Osteocyte (in vitro differentiated cells): ENCODE results near the gene MAP4K3. TPM values are rescaled to one million over a fixed set of nuclear protein-coding genes. Genes with fewer than 3 reads are reported as not detected.
"Not testable (repeated sequence)": the region's sequence is repeated elsewhere in the genome, so short reads cannot be mapped to it uniquely, and the experiment has no call there.

ENCODE experiments used
- DNase-seq: peaks from one replicate; pipeline ENCODE4 v3.0.0; 2021; ENCODE audit warnings: mixed read lengths; ENCODE audit not compliant: unreplicated experiment; ENCODE audit errors: extremely low spot score
- H3K27ac Mint-ChIP-seq: one replicate; pipeline ENCODE4 v1.8.0; 2021; ENCODE audit warnings: mild to moderate bottlenecking, mixed read lengths; ENCODE audit not compliant: unreplicated experiment
- H3K27me3 Mint-ChIP-seq: one replicate; pipeline ENCODE4 v1.8.0; 2021; ENCODE audit warnings: mixed read lengths; ENCODE audit not compliant: unreplicated experiment
- H3K36me3 Mint-ChIP-seq: one replicate; pipeline ENCODE4 v1.8.0; 2021; ENCODE audit warnings: mixed read lengths; ENCODE audit not compliant: unreplicated experiment
- H3K4me1 Mint-ChIP-seq: one replicate; pipeline ENCODE4 v1.8.0; 2021; ENCODE audit warnings: mixed read lengths; ENCODE audit not compliant: unreplicated experiment
- H3K4me3 Mint-ChIP-seq: one replicate; pipeline ENCODE4 v1.8.0; 2021; ENCODE audit warnings: mild to moderate bottlenecking, moderate library complexity, mixed read lengths; ENCODE audit not compliant: unreplicated experiment
- H3K9me3 Mint-ChIP-seq: one replicate; pipeline ENCODE4 v1.8.0; 2021; ENCODE audit warnings: mixed read lengths; ENCODE audit not compliant: unreplicated experiment
- CTCF ChIP-seq: fragments of 200-600 bp; sonication (generic); IDR thresholded peaks from 2 replicates; pipeline ENCODE4 v1.5.0; 2021; ENCODE audit warnings: antibody characterized with exemption, mild to moderate bottlenecking, moderate library complexity
- total RNA-seq: library from RNA; stranded (reverse); gene quantifications from 2 replicates; pipeline ENCODE4 v1.2.1, GENCODE V29; 2021

The MAP4K3 gene
- total RNA-seq, 1 donor from 2014 or later, result 35.0 TPM

- H3K36me3 Mint-ChIP-seq, result peaks cover 29% of the 10 kb centered on the region
- peaks cover 15% of the 10 kb centered on the region for H3K9me3 Mint-ChIP-seq
- no peak for TF ChIP-seq CTCF
- no peaks in the 10 kb centered on the region for H3K4me1 Mint-ChIP-seq
- H3K4me3 Mint-ChIP-seq, result no peak overlapping the region
- no peaks in the 10 kb centered on the region for H3K27me3 Mint-ChIP-seq
- no peak for DNase-seq
- H3K27ac Mint-ChIP-seq, result no peak overlapping the region
Observed at GRCh38 chr2:39368376-39368775, 68.7 kb downstream of the MAP4K3 start.

- no peaks in the 10 kb centered on the region for H3K27me3 Mint-ChIP-seq
- no peaks in the 10 kb centered on the region for H3K4me1 Mint-ChIP-seq
- DNase-seq, result no peak
- peaks cover 18% of the 10 kb centered on the region for H3K9me3 Mint-ChIP-seq
- no peak overlapping the region for H3K4me3 Mint-ChIP-seq
- H3K36me3 Mint-ChIP-seq, result peaks cover 31% of the 10 kb centered on the region
- H3K27ac Mint-ChIP-seq, result no peak overlapping the region
- no peak for TF ChIP-seq CTCF
Observed at GRCh38 chr2:39362595-39362994, 74.5 kb downstream of the MAP4K3 start.

GRCh38 chr2:39361511-39361910 lies 75.6 kb downstream of the MAP4K3 start:
- peaks cover 31% of the 10 kb centered on the region for H3K36me3 Mint-ChIP-seq
- no peaks in the 10 kb centered on the region for H3K27me3 Mint-ChIP-seq
- no peak for TF ChIP-seq CTCF
- H3K9me3 Mint-ChIP-seq, result peaks cover 18% of the 10 kb centered on the region
- H3K4me1 Mint-ChIP-seq, result no peaks in the 10 kb centered on the region
- no peak for DNase-seq
- no peak overlapping the region for H3K27ac Mint-ChIP-seq
- no peak overlapping the region for H3K4me3 Mint-ChIP-seq

GRCh38 chr2:39360342-39360741 lies 76.7 kb downstream of the MAP4K3 start:
- H3K27ac Mint-ChIP-seq, H3K4me1 Mint-ChIP-seq, H3K4me3 Mint-ChIP-seq, H3K27me3 Mint-ChIP-seq, DNase-seq: not testable (repeated sequence)
- Mint-ChIP-seq H3K9me3 (peaks cover 18% of the 10 kb centered on the region), H3K36me3 (peaks cover 26% of the 10 kb centered on the region)

- TF ChIP-seq CTCF, result no peak
- Mint-ChIP-seq H3K4me3 (no peak overlapping the region), H3K27me3 (no peaks in the 10 kb centered on the region), H3K36me3 (peaks cover 30% of the 10 kb centered on the region), H3K9me3 (peaks cover 18% of the 10 kb centered on the region), H3K4me1 (no peaks in the 10 kb centered on the region), H3K27ac (no peak overlapping the region)
- no peak for DNase-seq
Observed at GRCh38 chr2:39359453-39360038, 77.5 kb downstream of the MAP4K3 start.
